ENCODE data around the gene PDCD1.
A peak's percentile ranks its signal among the peaks of the same experiment; 100 is the strongest.
"Not testable (repeated sequence)": the region's sequence is repeated elsewhere in the genome, so short reads cannot be mapped to it uniquely, and the experiment has no call there.

Gene PDCD1

DNA sequence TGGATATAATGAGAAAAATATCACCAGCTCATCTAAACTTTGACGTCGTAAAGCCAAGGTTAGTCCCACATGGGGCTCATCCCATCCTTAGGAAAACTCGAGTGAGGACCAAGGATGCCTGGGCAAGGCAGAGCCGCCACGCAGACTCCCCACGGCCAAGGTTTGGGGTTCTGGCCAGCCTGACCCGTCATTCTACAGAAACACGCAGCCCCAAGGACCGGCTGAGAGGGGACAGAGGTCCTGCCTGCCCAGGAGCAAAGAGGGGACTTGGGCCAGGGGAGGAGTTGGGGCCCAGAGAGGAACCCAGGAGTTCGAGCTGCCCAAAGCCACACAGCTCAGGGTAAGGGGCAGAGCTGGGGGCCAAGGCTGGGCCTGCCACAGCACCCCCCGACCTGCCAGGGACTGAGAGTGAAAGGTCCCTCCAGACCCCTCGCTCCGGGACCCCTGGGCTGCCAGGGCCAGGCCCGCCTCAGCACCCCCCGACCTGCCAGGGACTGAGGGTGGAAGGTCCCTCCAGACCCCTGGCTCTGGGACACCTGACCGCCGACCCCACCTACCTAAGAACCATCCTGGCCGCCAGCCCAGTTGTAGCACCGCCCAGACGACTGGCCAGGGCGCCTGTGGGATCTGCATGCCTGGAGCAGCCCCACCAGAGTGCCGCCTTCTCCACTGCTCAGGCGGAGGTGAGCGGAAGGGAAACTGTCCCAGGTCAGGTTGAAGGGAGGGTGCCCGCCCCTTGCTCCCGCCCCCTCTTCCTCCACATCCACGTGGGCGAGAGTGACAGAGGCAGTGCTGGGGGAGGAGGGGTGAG is at the start of gene PDCD1:
PDCD1 (minus strand) TSS at position 689 of the 811 bp plus-strand sequence; CDS start at position 633, 56 bp downstream.
- intact Hi-C loops (cut with DNase I): no loop called here
- peak in 14 of 42 donors; percentile 12 to 71 (median 46) for DNase-seq

DNA sequence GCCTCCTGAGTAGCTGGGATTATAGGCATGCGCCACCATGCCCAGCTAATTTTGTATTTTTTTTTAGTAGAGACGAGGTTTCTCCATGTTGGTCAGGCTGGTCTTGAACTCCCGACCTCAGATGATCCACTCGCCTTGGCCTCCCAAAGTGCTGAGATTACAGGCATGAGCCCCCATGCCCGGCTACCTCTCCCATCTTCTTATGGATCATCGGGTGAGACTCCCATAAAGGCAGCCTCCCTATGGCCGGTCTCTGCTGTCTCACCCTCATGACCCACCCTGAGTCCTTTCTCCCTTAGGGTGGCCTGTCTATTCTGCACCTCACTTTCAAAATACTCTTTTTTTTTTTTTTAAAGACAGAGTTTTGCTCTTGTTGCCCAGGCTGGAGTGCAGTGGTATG is 49.1 kb upstream of the PDCD1 start:
- DNase-seq: peak in 2 of 42 donors; percentile 2

DNA sequence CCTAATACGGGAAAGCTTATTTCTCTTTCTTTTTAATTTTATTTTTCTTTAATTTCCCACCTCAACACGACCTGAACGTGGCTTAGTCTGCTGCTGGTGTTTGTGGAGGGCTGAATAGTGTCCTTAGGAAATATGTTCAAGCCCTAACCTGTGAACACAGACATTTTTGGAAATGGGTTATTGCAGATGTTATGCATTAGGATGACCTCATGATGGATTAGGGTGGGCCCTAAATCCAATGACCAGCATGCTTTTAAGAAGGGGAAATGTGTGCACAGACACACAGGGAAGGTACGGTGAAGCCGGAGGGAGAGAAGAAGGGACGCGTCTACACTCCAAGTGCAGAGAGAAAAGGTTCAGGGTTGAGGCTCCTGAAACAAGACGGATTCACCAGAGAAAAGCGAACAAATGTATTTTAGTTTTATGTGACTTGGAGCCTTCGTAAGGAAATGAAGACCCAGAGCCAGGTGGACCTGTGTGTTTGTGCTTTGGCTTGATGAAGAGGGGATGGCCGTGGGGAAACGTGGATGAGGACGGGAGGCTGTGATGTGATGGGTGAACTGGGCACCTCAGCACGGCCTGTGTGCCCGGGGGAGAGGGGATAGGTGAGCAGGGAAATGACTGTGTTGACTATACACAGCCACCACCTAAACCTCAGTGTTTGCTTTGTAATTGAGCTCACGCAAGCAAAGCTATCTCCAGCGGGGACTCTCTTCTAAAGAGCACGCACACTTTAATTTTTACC is 48.3 kb upstream of the PDCD1 start:
- peak in 5 of 42 donors; percentile 1 to 10 (median 6) for DNase-seq
- intact Hi-C loops (cut with DNase I): no loop called here

More for the DNA sequence above, 49.1 kb upstream of the PDCD1 start:
- intact Hi-C loops (cut with DNase I): not testable (repeated sequence)

DNA sequence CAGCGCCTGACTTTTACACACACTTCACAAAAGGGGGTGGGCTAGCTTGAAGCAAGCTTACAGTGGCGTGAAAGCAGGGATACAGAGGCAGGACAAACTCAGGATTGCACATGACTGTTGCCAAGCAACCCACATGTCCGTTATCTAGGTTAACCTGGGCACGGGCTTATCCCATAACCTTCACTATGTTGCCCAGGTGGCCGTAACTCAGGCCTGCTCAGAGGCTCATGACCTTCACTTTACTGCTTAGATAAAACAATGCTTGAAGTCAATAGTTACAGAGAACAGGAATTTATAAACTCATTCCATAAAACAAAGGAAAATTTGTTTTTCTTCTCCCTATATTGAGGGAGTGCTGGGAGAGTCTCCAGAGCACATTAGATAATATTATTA is 47.7 kb upstream of the PDCD1 start:
- DNase-seq; intact Hi-C loops (cut with DNase I): not testable (repeated sequence)

DNA sequence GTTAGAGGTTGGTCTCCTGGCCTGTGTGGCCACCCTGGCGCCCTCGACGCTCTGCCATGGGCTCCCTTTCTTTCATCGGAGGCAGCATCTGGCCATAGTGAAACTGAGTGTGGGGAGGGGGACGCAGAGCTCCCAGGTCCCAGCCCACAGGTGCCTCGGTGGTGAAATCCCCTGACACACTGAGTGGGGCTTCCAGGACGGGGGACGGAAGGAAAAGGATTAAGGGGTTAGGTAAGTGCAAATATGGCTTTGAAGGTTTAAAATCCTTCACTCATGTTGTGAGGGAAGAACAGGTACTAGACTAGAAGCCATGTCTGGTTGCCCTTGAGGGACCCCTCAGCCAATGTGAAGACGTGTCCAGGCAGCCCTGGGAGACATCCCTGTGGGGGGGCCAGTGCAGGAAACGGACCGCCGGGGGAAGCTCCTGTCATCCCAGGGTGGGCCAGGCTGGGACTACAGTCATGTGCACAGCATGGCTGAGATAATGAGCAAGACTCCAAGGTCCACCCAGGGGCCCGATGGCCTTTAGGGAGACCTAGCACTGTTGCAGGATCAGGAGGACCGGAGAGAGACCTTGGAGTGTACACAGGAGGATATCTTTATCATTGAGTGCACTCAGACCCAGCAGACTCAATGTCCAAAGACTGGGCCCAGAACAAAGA is 47.2 kb upstream of the PDCD1 start:
- intact Hi-C loops (cut with DNase I): no loop called here
- peak in 3 of 42 donors; percentile 0 to 9 (median 3) for DNase-seq

DNA sequence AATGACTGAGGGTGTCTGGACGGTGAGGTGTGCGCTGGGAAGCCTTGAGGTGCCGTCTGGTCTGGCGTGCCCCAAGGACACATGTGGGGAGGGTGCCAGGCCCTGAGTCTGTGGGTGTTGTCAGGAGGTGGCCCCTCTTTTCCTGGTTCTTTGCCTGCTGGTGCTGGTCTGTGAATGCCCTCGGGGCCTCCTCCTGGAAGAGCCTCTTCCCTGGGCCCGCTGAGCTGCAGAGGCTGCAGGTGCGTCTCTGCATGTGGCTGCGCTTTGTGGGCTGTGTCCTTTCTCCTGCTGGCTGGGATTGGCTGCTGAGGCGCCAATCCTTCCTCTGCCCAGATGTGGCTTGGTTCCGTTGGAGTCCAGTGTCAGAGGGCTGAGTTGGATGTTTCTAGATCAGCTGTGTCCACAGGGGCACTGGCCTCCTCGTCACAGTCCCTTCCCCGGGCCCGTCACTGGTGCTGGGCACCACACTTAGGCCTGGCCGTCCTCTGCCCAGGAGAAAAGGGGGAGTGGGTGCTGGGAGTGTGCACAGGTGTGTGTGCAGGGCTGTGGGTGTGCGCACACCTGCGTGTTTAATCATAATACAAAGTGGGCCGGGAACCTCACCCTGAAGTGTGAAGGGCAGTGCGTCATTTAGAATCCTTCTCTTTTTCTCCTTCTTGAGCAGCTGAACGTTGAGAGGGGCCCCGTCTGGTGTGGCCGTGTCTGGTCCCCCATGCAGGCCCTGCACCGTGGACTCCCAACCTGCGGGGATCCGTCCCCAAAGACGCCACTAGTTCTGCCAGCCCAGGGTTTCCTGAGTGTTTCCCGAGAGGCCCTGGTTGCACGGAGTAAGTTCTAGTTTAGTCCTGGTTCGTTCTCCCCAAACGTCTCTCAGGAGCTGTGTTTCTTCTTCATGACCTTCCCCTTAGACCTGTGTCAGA is 46.4 kb upstream of the PDCD1 start:
- intact Hi-C loops (cut with DNase I): no loop called here
- DNase-seq: peak in 5 of 42 donors; percentile 3 to 29 (median 6)

DNA sequence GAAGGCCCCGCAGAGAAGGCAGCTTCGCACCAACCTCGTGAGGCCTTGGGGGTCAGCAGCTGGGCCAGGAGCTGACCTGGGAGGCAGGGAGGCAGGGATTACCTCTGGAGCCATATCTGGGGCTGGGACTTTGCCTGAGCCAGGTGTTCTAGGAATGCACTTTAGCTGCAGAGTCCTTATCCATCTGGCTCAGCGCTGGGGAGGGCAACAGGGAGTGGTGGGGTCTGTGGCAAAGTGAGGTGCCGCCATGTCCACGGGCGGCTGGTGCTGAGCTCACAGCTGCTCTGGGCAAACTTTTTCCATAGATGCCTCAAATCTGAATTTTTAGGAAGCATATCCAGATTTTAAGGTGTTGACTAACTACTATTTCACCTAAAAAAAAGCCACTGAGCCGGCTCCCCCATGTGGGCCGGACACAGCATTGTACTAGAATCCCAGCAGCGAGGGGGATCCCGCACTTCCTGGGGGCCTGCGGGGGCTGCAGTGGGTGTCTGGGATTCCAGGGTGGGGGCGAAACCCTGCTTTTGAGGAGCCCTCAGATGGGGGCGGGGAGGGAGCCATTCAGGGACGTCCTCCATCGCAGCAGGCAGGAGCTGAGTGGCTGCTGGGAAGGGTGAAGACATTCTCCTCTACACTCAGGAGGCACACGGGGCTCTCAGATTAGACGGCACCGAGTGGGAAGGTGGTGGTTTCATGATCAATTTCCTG is 45.5 kb upstream of the PDCD1 start:
- intact Hi-C loops (cut with DNase I): no loop called here
- DNase-seq: peak in 6 of 42 donors; percentile 5 to 17 (median 8)

DNA sequence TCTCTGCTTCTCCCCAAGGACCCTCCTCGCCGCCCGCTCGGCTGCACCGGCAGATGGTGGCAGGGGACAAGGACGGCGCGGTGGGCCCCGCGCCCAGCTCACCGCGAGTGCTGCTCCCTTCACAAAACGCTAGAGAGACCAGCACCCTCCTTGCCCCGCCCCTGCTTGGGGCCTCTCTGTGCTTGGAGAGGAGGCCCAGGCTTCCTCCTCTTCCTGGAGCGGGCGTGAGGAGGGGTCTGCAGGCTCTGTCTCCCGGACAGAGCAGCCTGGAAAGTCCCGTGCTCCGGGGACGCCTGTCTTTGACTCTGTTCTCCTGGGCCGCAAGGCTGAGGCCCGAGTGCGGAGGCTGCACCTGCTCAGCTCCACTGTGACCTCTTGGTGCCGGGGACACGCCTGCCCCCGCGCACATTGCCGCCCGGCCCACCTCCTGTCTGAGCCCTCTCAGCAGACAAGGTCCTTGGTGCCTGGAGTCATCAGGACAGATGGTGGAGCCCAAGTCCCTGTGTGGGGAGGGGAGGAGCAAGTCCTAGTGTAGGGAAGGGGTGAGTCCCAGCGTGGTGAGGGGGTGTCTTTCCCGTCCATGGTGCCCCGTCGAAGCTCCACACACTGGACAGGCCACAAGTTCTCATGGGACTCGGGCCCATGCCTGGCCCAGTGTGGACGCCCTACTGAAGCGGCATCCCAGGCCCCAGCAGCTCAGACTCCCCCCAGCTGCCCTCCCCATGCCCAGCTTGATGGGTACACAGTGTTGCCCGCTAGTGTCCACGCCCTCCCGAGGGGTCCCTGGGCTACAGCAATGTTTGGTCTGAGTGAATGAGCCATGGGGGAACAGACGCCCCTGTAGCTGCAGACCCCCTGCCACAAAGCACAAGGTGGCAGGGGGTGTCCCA is 44.7 kb upstream of the PDCD1 start:
- DNase-seq: peak in 9 of 42 donors; percentile 1 to 23 (median 5)
- intact Hi-C loops (cut with DNase I): no loop called here

DNA sequence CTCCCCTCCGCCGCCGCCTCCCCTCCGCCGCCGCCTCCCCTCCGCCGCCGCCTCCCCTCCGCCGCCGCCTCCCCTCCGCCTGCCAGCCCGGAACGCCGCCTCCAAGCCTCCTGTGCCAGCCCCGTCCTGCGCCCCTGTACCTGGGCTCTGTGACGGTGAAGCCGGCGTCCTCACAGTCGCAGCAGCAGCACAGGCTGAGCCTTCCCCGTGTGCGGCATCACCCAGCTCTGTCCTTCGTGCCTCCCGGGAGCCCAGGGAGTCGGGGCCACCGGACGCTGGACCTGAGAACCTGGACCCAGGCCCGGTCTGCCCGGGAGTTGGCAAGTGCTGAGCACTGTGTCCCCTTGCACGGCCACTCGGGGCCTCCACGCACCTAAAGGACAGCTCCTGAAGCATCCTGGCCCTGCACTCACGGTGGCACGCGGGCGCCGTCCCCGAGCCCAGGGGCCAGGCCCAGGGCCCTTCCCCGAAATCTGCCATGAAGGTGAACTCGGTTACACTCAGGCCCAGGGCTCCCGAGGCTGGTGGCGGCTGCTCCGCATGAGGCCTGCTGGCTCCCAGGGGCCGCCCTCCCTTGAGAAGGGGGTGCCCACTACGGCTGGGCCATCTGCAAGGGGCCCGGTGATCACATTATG is 43.8 kb upstream of the PDCD1 start:
- DNase-seq: peak in 15 of 42 donors; percentile 2 to 44 (median 16)
- intact Hi-C loops (cut with DNase I): no loop called here

DNA sequence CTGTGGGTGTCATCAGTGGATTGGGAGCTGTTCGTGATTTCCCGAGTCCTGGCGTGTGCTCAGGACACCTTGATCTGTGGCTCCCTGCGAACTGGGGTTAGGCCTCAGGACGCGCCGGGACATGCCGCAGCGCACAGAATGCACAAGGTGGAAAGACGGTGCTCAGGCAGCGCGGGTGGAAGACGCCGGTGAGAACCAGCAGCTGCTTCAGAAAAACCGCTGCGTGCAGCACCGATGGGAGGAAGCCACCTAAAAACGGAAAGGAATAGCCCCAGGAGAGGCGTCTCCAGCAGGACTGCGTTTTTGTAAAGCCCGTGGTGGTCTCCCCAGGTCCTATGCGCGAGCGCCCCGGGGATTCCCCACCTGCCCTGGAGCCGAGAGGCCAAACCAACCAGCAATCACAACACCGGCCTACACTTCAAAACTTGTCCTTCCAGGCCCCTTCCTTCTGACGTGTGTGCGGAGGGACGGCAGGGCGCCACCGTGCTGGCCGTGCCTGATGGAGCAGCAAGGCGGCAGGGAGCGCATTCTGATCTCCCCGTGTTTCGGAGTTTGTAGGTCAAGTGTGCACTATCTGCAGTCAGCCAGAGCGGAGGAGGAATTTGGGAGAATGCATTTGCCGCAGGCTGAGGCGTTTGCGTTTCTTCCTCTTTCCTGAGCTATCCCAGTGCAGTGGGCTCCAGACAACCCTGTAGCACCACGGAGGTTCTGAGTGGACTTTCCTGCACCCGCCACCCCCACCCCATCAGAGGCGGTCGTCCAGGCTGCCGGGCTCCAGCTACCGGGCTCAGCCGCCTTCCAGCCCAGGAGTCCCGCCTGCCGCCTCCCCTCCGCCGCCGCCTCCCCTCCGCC is 43.0 kb upstream of the PDCD1 start:
- intact Hi-C loops (cut with DNase I): no loop called here
- DNase-seq: peak in 13 of 42 donors; percentile 9 to 48 (median 20)

DNA sequence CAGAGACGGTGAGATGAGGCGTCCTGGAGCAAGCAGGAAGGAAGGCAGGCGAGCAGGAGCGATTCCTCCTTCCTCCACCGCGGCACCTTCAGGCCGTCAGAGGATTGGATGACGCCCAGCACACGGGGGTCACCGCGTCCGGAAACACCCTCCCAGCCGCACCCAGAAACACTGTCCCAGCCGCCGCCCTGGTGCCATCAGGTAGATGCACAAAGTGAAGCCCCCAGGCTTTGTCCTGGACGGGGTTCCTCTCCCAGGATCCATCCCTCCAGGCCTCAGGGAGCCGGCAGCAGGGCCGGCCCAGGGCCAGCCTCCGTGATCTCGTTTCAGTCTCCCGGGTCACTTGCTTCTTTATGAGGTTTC is 42.3 kb upstream of the PDCD1 start:
- intact Hi-C loops (cut with DNase I): no loop called here
- peak in 11 of 42 donors; percentile 2 to 39 (median 10) for DNase-seq

DNA sequence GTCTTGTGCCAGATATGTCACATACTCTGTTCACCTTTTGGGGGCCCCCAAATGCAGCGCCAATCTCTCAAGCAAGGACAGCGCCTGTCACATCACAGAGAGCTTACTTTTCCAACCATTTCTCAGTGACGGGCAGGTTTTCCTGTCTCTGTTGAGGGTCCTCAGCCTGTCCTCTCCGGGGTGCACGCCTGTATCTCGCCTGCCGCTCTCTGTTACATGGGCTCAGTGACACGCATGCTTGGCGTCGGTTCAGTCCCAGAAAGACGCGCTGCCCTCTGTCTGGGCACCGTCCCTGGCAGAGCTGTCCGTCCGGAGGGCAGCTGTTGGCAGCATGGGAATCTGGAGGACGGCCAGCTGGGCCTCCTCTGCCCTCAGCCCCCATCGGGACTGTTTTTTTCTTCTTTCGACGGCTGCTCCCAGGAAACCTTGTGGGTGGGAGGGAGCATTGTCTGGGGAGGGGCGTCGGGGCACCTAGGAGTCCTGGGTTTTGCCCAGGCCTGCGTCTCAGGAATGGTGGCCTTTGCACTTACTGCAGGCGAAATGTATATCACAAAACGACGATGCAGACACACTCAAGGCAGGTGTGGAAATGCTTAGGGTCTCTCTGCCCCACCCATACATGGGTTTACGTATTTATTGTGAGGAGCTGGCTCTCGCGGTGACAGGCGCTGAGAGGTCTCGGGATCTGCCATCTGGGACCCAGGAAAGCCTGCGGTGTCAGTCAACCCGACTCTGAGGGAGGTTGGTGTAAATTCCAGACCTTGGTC is 41.7 kb upstream of the PDCD1 start:
- DNase-seq: peak in 15 of 42 donors; percentile 1 to 35 (median 13)

DNA sequence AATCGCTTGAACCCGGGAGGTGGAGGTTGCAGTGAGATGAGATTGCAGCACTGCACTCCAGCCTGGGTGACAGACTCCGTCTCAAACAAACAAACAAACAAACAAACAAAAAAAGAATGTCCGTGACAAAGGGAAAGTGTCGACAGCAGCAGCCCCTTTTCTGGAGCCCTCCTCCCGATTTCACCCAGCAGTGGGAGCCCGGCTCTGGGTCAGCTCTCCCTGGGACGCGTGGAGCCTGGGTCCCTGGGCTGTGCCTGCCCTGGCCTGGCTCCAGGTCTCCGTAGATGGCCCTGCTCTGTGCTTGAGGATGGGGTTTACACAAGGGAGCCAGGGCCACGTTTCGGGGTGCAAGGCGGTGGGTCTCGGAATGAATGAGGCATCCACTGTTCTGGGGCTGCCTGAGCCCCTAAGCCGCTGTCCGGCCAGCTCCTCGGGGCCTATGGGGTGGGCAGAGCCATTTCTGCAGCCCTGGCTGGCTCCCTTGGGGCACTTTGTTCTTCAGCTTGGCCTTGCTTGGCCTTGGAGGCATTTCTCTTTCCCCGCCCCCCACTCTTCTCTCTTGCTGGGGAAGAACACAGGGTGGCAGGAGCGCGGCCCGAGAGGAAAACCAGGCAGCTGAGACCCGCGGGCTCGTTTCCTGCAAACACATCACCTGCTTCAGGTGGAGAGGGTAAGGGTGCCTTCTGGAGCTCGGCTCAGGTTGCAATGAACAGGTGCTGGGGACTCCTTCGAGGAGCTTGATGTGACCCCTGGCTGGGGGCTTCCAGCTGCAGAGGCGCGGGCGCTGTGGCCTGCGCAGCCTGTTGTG is 40.0 kb upstream of the PDCD1 start:
- DNase-seq: peak in 13 of 42 donors; percentile 3 to 41 (median 14)
- intact Hi-C loops (cut with DNase I): no loop called here

More for the DNA sequence above, 41.7 kb upstream of the PDCD1 start:
- intact Hi-C loops (cut with DNase I): no loop called here
